Transverse colon (tissue), 3 donors: ENCODE data around the gene WASF2.
"Not testable (repeated sequence)": the region's sequence is repeated elsewhere in the genome, so short reads cannot be mapped to it uniquely, and the experiment has no call there.

ENCODE experiments used
- CTCF ChIP-seq, 5 experiments: fragments of 200-600 bp in 3 of 5; fragments of 450-650 bp in 2 of 5; sonication (generic) in 3 of 5; IDR thresholded peaks; 1 replicate in 2 of 5; 2 replicates in 3 of 5; pipeline ENCODE4 v1.5.1; 2016 to 2017; ENCODE audit warnings: antibody characterized with exemption in 5 of 5, inconsistent platforms in 3 of 5, mild to moderate bottlenecking in 2 of 5, moderate library complexity in 1 of 5
- POLR2A ChIP-seq: fragments of 450-650 bp; IDR thresholded peaks from one replicate; pipeline ENCODE4 v1.6.1; 2016; ENCODE audit warnings: antibody characterized with exemption, mild to moderate bottlenecking, moderate library complexity

GRCh38 chr1:27463916-27464315 lies 26.1 kb downstream of the WASF2 start:
- not testable (repeated sequence) for TF ChIP-seq POLR2A; CTCF (IDR thresholded peaks at IDR 0.05)
